OCI-LY1 (cell line): Measurements from ENCODE around the gene IQSEC3.

Experiments
- EZH2 ChIP-seq: fragments of 200-600 bp; sonication (generic), shearing (Covaris generic); IDR thresholded peaks from 2 replicates; pipeline ENCODE4 v1.8.0; 2017; ENCODE audit warnings: borderline replicate concordance, mixed run types, mild to moderate bottlenecking, antibody characterized with exemption, low read length, moderate library complexity, mixed read lengths
- TF ChIP-seq, protein P1 (sequence below): fragments of 200-600 bp; sonication (generic), shearing (Covaris generic); IDR thresholded peaks from 2 replicates; pipeline ENCODE4 v1.5.1; 2017; ENCODE audit warnings: mild to moderate bottlenecking, antibody characterized with exemption, low read length, moderate library complexity, mixed read lengths

GRCh38 chr12:160858-161257 lies 94.3 kb downstream of the IQSEC3 start:
- no peak for TF ChIP-seq EZH2
- TF ChIP-seq, protein P1, sequence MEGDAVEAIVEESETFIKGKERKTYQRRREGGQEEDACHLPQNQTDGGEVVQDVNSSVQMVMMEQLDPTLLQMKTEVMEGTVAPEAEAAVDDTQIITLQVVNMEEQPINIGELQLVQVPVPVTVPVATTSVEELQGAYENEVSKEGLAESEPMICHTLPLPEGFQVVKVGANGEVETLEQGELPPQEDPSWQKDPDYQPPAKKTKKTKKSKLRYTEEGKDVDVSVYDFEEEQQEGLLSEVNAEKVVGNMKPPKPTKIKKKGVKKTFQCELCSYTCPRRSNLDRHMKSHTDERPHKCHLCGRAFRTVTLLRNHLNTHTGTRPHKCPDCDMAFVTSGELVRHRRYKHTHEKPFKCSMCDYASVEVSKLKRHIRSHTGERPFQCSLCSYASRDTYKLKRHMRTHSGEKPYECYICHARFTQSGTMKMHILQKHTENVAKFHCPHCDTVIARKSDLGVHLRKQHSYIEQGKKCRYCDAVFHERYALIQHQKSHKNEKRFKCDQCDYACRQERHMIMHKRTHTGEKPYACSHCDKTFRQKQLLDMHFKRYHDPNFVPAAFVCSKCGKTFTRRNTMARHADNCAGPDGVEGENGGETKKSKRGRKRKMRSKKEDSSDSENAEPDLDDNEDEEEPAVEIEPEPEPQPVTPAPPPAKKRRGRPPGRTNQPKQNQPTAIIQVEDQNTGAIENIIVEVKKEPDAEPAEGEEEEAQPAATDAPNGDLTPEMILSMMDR = no peak
